D721Med (cell line): ENCODE results near the gene MAN1A1.

Source experiments
- DNase-seq: peaks from one replicate; pipeline ENCODE4 v3.0.0; 2011; ENCODE audit warnings: low spot score; ENCODE audit not compliant: insufficient read length
- FAIRE-seq: peaks from 2 replicates; lab custom pipeline; 2011; peaks lifted over from hg19 to GRCh38; lab: Jason Lieb, UNC
- TF ChIP-seq, protein P1 (sequence below): IDR thresholded peaks from 2 replicates; pipeline ENCODE4 v1.5.1; 2012; ENCODE audit warnings: mild to moderate bottlenecking, control low read depth; ENCODE audit not compliant: insufficient read depth; ENCODE audit errors: missing control alignments

MAN1A1 gene

DNA sequence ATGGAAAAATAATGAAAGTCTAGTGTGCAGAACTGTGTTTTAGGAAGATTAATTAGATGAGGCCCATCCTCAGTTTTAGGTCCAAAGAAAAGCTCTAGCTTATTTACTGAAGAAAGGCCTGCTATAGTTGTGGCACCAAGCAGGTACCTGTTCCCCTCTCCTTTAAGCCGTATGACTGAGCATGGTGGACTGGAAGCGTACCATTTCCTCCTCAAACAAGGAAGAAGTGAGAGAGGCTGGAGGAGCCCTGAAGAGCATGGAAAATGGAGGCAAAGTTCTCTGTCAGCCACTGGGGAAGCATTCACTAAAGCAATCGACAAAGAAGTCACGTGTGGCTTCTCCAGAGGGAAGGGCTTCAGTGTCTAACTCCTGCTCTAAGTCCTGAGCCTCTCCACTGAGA, 100.2 kb downstream of the MAN1A1 start:
- FAIRE-seq (no peak), DNase-seq (no peak)
- TF ChIP-seq, protein P1, sequence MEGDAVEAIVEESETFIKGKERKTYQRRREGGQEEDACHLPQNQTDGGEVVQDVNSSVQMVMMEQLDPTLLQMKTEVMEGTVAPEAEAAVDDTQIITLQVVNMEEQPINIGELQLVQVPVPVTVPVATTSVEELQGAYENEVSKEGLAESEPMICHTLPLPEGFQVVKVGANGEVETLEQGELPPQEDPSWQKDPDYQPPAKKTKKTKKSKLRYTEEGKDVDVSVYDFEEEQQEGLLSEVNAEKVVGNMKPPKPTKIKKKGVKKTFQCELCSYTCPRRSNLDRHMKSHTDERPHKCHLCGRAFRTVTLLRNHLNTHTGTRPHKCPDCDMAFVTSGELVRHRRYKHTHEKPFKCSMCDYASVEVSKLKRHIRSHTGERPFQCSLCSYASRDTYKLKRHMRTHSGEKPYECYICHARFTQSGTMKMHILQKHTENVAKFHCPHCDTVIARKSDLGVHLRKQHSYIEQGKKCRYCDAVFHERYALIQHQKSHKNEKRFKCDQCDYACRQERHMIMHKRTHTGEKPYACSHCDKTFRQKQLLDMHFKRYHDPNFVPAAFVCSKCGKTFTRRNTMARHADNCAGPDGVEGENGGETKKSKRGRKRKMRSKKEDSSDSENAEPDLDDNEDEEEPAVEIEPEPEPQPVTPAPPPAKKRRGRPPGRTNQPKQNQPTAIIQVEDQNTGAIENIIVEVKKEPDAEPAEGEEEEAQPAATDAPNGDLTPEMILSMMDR: no peak

DNA sequence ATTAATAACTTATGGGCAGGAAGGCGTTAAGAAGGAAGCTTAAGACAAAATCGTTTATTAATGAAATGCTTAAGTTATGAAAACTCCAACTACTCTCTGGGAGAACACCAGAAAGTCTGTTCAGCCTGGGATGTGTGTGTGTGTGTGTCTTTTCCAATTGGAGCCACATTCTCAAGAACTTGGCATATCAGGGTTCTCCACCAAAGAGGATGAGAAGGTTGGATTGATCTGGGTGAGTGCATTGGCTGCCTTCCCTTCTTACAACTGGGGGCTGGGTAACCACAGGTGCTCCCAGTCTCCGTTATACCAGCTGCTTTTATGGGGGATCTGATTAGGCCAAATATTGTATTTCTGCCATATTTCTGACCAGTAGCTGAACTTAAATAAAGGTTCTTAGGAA, 102.1 kb downstream of the MAN1A1 start:
- DNase-seq (no peak), FAIRE-seq (no peak)
- TF ChIP-seq, protein P1: no peak

DNA sequence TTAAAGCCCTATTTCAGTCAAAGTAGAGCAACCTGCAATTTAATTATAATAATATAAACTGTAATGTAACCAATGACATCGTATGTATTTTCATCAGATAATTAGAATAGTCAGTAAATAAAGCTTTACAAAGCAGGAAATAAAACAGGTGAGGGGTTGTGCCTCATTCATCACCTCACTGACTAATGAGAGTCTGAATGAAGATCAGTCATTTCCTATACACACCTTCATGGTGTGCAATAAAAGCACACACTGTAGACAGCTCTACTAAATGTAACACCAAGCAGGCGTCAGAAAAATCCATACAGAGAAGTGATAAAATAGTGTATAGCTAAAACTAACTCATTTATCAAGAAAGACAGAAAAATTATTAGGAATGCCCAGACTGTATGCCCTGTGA, 105.9 kb downstream of the MAN1A1 start:
- DNase-seq (no peak), FAIRE-seq (no peak)
- TF ChIP-seq, protein P1: no peak

DNA sequence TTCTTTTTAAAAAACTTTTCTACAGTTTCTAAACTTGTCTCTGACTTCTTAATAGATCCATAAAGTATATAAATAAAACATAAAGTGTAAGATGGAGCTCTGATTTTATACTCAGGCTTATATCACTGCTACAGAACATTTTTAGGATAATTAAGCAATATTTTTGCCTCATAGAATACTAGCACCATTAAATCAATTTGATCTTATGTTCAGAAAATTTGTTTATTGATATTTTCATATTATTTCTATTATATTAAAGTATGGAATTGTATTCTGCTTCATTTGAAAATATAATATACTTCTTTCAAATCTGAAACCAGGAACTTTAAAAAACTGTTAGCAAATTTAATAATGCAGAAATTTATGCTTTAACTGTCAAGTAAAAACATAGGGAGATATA, 106.5 kb downstream of the MAN1A1 start:
- DNase-seq (no peak), FAIRE-seq (no peak)
- TF ChIP-seq, protein P1: no peak

DNA sequence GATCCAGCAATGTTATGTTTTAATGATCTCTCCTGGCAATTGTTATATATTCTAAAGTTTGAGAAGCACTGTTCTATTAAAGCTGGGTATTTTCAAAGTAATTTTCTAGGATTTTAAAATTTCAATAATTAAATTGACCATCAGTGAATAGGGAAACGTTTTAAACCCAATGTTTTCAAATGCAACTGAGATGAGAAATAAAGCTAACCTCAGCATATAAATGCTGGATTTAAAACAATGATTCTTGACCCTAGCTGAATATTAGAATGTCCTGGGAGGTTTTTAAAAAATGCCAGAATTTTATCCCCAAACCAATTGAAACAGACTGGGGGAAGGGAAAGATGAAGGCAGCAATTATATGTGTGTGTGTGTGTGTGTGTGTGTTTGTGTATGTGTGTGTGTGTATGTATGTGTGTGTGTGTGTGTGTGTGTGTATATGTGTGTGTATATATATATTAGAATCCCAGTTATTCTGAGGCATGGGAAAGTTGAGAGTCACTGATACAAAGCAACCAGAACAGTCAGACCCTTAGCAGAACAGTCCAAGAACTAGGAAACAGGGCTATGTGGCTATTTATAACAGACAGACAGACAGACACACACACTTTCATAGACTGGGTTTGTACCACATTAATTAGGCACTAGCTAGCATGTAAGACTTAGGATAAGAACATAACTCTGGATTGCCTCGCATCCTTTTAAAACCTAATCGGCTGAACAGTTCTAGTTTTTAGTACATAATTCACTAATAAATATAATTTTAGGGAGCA, 107.8 kb downstream of the MAN1A1 start:
- FAIRE-seq (no peak), DNase-seq (no peak)
- TF ChIP-seq, protein P1: no peak

DNA sequence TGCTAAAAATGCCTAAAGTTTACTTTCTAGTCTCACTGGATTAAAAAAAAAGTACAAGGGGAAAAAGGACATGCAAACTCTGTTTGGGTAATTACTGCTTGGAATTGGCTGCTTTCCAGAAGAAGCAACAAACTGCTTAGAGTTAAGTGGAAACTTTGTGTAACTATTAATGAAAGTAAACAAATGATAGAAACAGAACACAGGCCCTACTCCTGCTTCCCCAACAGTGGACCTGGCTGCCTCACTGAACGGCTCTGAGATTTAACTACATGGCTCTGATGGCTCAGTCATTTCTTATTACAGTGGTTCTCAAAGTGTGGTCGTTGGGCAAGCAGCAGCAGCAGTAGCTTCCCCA, 108.5 kb downstream of the MAN1A1 start:
- FAIRE-seq (no peak), DNase-seq (no peak)
- TF ChIP-seq, protein P1: no peak
